ENCODE data around the gene PPOX.

Gene PPOX

GRCh38 chr1:161166669-161167548, 683 bp downstream of the PPOX start:
- no peak for TF ChIP-seq SPI1 (IDR thresholded peaks at IDR 0.05; ENCODE audit: borderline replicate concordance, low read depth)
- TF ChIP-seq, protein P1, sequence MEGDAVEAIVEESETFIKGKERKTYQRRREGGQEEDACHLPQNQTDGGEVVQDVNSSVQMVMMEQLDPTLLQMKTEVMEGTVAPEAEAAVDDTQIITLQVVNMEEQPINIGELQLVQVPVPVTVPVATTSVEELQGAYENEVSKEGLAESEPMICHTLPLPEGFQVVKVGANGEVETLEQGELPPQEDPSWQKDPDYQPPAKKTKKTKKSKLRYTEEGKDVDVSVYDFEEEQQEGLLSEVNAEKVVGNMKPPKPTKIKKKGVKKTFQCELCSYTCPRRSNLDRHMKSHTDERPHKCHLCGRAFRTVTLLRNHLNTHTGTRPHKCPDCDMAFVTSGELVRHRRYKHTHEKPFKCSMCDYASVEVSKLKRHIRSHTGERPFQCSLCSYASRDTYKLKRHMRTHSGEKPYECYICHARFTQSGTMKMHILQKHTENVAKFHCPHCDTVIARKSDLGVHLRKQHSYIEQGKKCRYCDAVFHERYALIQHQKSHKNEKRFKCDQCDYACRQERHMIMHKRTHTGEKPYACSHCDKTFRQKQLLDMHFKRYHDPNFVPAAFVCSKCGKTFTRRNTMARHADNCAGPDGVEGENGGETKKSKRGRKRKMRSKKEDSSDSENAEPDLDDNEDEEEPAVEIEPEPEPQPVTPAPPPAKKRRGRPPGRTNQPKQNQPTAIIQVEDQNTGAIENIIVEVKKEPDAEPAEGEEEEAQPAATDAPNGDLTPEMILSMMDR (IDR thresholded peaks at IDR 0.05; ENCODE audit: insufficient read depth, low read length) = no peak
- no peak for TF ChIP-seq REST (IDR thresholded peaks at IDR 0.05; ENCODE audit: insufficient replicate concordance, low read depth)
- Histone ChIP-seq H3K27ac (replicated peaks) (peak overlapping the region; percentile 88), H3K27me3 (ENCODE audit: insufficient read depth, poor library complexity, severe bottlenecking) (no peaks in the 10 kb centered on the region), H3K4me3 (replicated peaks; ENCODE audit: insufficient read depth, low read length) (peak overlapping the region; percentile 77)
- peak in 1 of 2 experiments; percentile 15 for DNase-seq (ENCODE audit: low read depth in 1 of 2, low spot score in 1 of 2)

- DNase-seq (ENCODE audit: low read depth in 1 of 2, low spot score in 1 of 2) = no peak
- TF ChIP-seq GABPA (IDR thresholded peaks at IDR 0.05; ENCODE audit: low read depth) (no peak), SPI1 (IDR thresholded peaks at IDR 0.05; ENCODE audit: borderline replicate concordance, low read depth) (no peak), REST (IDR thresholded peaks at IDR 0.05; ENCODE audit: insufficient replicate concordance, low read depth) (no peak), POLR2AphosphoS5 (IDR thresholded peaks at IDR 0.05; ENCODE audit: low read depth) (no peak)
- TF ChIP-seq, protein P1 (IDR thresholded peaks at IDR 0.05; ENCODE audit: insufficient read depth, low read length) = no peak
- Histone ChIP-seq H3K4me3 (replicated peaks; ENCODE audit: insufficient read depth, low read length) (no peak overlapping the region), H3K27ac (replicated peaks) (no peak overlapping the region), H3K27me3 (ENCODE audit: insufficient read depth, poor library complexity, severe bottlenecking) (no peaks in the 10 kb centered on the region)
These were observed 2.7 kb downstream of the PPOX start for GRCh38 chr1:161168906-161169305.

DNA sequence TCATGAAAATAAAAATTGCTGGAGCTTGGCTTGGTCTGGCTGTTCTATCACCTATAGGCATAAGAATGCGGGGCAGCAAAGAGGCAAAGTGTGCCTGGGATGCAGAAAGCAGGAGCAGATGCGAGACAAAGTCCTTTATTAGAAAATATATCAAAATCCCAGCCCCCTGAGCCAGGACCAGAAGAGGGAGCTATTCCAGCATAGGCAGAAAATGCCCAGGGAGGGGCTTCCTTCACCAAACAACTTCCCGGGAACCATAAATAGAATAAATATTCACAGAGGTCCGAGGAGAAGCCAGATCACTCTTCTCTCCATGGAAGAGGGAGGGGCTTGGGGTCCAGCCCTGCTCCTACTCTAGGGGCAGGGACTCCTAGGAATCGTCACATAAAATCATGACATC, 5.0 kb downstream of the PPOX start:
- Histone ChIP-seq H3K27me3 (ENCODE audit: insufficient read depth, poor library complexity, severe bottlenecking) (no peaks in the 10 kb centered on the region), H3K27ac (replicated peaks) (no peak overlapping the region), H3K4me3 (replicated peaks; ENCODE audit: insufficient read depth, low read length) (no peak overlapping the region)
- no peak for DNase-seq (ENCODE audit: low read depth in 1 of 2, low spot score in 1 of 2)
- TF ChIP-seq POLR2AphosphoS5 (IDR thresholded peaks at IDR 0.05; ENCODE audit: low read depth) (no peak), SPI1 (IDR thresholded peaks at IDR 0.05; ENCODE audit: borderline replicate concordance, low read depth) (no peak), REST (IDR thresholded peaks at IDR 0.05; ENCODE audit: insufficient replicate concordance, low read depth) (no peak), GABPA (IDR thresholded peaks at IDR 0.05; ENCODE audit: low read depth) (no peak)
- TF ChIP-seq, protein P1 (IDR thresholded peaks at IDR 0.05; ENCODE audit: insufficient read depth, low read length) = no peak
